Endometrial microvascular endothelial cells (primary cell): ENCODE measurements around the gene FUT4. TPM values are rescaled to one million over a fixed set of nuclear protein-coding genes. Genes with fewer than 3 reads are reported as not detected.

Experiments
- in situ Hi-C: cut with HindIII; loops from 2 replicates; pipeline ENCODE4 v1.10.0; 2017; ENCODE audit warnings: low sequenced_read_pairs, low pct_unique_long_range_greater_than_20kb; ENCODE audit errors: inconsistent ontology term
- total RNA-seq: library from RNA; depleted of rRNA; stranded (reverse); fragments of >200 nt; gene quantifications from one replicate; pipeline ENCODE4 v1.2.3, GENCODE V29; 2015; ENCODE audit errors: inconsistent ontology term

The FUT4 gene
- total RNA-seq, 1 donor from 2014 or later: 4.0 TPM

DNA sequence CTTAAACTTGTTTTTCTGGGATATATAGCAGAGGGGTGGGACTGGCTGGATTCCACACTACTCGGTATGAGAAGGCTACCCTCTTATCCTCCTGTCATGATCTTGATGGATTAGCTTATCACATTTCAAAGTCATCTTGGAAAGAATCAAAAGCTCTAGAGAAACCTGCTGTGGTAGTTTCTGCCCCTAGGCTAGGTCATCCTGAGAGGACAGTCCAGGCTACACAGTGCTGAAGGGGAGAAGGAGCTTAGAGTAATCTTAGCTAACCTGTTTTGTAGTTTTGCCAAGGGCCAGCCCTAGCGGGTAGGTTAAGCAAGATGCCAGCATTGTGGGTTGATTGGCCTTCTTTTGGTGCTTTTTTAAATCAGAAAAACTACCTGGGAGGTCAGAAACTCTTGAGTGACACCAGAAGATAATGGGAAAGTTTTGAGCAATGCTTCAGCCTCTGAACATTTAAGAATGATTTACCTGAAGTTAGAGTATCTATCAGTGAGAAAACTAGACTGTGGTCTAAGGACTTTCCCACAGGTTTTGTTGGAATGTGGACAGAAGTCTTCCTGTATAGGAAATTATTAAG, 44.7 kb downstream of the FUT4 start:
- in situ Hi-C loops: no loop called here

GRCh38 chr11:94590352-94591041, 46.8 kb downstream of the FUT4 start:
- in situ Hi-C loops: no loop called here

GRCh38 chr11:94593030-94593429, 49.3 kb downstream of the FUT4 start:
- in situ Hi-C loops: no loop called here

DNA sequence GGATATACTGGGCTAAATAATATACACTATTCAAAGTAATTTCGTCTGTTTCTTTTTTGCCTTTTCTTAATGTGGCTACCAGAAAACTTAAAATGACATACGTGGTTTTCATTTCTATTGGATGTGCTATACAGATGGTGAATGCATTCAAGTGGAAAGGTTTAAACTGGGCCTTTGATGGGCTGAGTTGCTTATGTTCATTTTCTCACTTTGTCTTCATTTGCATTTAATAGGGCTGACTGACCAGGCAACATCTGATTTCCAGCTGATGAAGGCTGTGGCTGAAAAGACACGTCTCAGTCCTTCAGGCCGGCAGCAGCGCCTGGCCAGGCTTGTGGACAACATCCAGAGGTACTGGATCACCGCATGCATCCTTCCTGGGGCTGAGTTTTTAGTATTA, 51.4 kb downstream of the FUT4 start:
- in situ Hi-C loops: no loop called here

- in situ Hi-C loops: no loop called here
These were observed 54.2 kb downstream of the FUT4 start for GRCh38 chr11:94597896-94598295.

Other genes with a start within 250 kb of the FUT4 start
- gene IZUMO1R, start 239.3 kb upstream of the FUT4 start, total RNA-seq: not detected
- not detected for gene GPR83, start 142.5 kb upstream of the FUT4 start, total RNA-seq
- 17.7 TPM for gene MRE11, start 50.1 kb upstream of the FUT4 start, total RNA-seq
- gene ANKRD49, start 49.9 kb upstream of the FUT4 start, total RNA-seq: 9.9 TPM
- gene C11orf97, start 31.5 kb upstream of the FUT4 start, total RNA-seq: not detected
- gene PIWIL4, start 23.4 kb downstream of the FUT4 start, total RNA-seq: not detected
- gene AMOTL1, start 224.4 kb downstream of the FUT4 start, total RNA-seq: 21.9 TPM